Measurements from ENCODE around the gene VDAC1. TPM values are rescaled to one million over a fixed set of nuclear protein-coding genes. Genes with fewer than 3 reads are reported as not detected.
"Not testable (repeated sequence)": the region's sequence is repeated elsewhere in the genome, so short reads cannot be mapped to it uniquely, and the experiment has no call there.

The VDAC1 gene
- total RNA-seq, 6 experiments from 2014 or later: 276 to 324 (median 316) TPM

- no peaks in the 10 kb centered on the region for H3K36me3 Mint-ChIP-seq (ENCODE audit: low read depth)
- H3K4me1 Mint-ChIP-seq (ENCODE audit: low read depth): peaks cover 14% of the 10 kb centered on the region
- H3K27ac Mint-ChIP-seq: no peak overlapping the region
- no peak for TF ChIP-seq CTCF (IDR thresholded peaks at IDR 0.05)
- DNase-seq: no peak
- peaks cover 46% of the 10 kb centered on the region for H3K27me3 Mint-ChIP-seq (ENCODE audit: insufficient read depth)
- no peaks in the 10 kb centered on the region for H3K9me3 Mint-ChIP-seq
- no peak overlapping the region for H3K4me3 Mint-ChIP-seq
Observed at GRCh38 chr5:134038138-134038537, 33.4 kb upstream of the VDAC1 start.

- no peak for DNase-seq
- H3K9me3 Mint-ChIP-seq: peaks cover 5% of the 10 kb centered on the region; the same call in 1 of the 2 replicates
- peaks cover 42% of the 10 kb centered on the region for H3K27me3 Mint-ChIP-seq (ENCODE audit: insufficient read depth)
- H3K36me3 Mint-ChIP-seq (ENCODE audit: low read depth): no peaks in the 10 kb centered on the region
- H3K4me1 Mint-ChIP-seq (ENCODE audit: low read depth): peaks cover 20% of the 10 kb centered on the region
- no peak overlapping the region for H3K27ac Mint-ChIP-seq
- TF ChIP-seq CTCF (IDR thresholded peaks at IDR 0.05): no peak
- no peak overlapping the region for H3K4me3 Mint-ChIP-seq
Observed at GRCh38 chr5:134037160-134037559, 32.4 kb upstream of the VDAC1 start.

GRCh38 chr5:134034326-134034725 is 29.6 kb upstream of the VDAC1 start:
- DNase-seq: no peak
- H3K4me1 Mint-ChIP-seq (ENCODE audit: low read depth): peaks cover 31% of the 10 kb centered on the region
- no peak for TF ChIP-seq CTCF (IDR thresholded peaks at IDR 0.05)
- H3K27me3 Mint-ChIP-seq (ENCODE audit: insufficient read depth): peaks cover 34% of the 10 kb centered on the region
- H3K36me3 Mint-ChIP-seq (ENCODE audit: low read depth): no peaks in the 10 kb centered on the region
- H3K4me3 Mint-ChIP-seq: no peak overlapping the region
- no peak overlapping the region for H3K27ac Mint-ChIP-seq
- peaks cover 7% of the 10 kb centered on the region; the same call in 1 of the 2 replicates for H3K9me3 Mint-ChIP-seq

GRCh38 chr5:134030303-134030964 is 25.7 kb upstream of the VDAC1 start:
- H3K4me3 Mint-ChIP-seq; H3K9me3 Mint-ChIP-seq; H3K36me3 Mint-ChIP-seq (ENCODE audit: low read depth); H3K27ac Mint-ChIP-seq; DNase-seq: not testable (repeated sequence)
- Mint-ChIP-seq H3K27me3 (ENCODE audit: insufficient read depth) (peaks cover 33% of the 10 kb centered on the region), H3K4me1 (ENCODE audit: low read depth) (peaks cover 30% of the 10 kb centered on the region)

GRCh38 chr5:134029156-134029555 is 24.4 kb upstream of the VDAC1 start:
- peak overlapping the region; percentile 22; the same call in 1 of the 2 replicates for H3K4me3 Mint-ChIP-seq

More at GRCh38 chr5:134029156-134029555, 24.4 kb upstream of the VDAC1 start:
- peaks cover 30% of the 10 kb centered on the region for H3K4me1 Mint-ChIP-seq (ENCODE audit: low read depth)
- peaks cover 28% of the 10 kb centered on the region for H3K27me3 Mint-ChIP-seq (ENCODE audit: insufficient read depth)
- peak overlapping the region; percentile 75 for H3K27ac Mint-ChIP-seq
- DNase-seq: peak; percentile 95
- no peak for TF ChIP-seq CTCF (IDR thresholded peaks at IDR 0.05)
- H3K9me3 Mint-ChIP-seq: peaks cover 7% of the 10 kb centered on the region; the same call in 1 of the 2 replicates
- H3K36me3 Mint-ChIP-seq (ENCODE audit: low read depth): no peaks in the 10 kb centered on the region
